HUDEP-2 (cell line): ENCODE data around the gene NT5DC4.
"Not testable (repeated sequence)": the region's sequence is repeated elsewhere in the genome, so short reads cannot be mapped to it uniquely, and the experiment has no call there.

Source experiments
- DNase-seq, 76 experiments: peaks; one replicate each; lab custom pipeline; 2025; ENCODE audit not compliant: unreplicated experiment in 76 of 76; lab: John Stamatoyannopoulos, UW

The NT5DC4 gene

GRCh38 chr2:112698834-112699515, 21.8 kb upstream of the NT5DC4 start:
- DNase-seq, result no peak

GRCh38 chr2:112699984-112700667, 20.7 kb upstream of the NT5DC4 start:
- DNase-seq, result no peak

GRCh38 chr2:112701052-112701451, 19.8 kb upstream of the NT5DC4 start:
- no peak for DNase-seq

GRCh38 chr2:112703684-112704083, 17.1 kb upstream of the NT5DC4 start:
- no peak for DNase-seq

- no peak for DNase-seq
Measured at GRCh38 chr2:112705575-112705974, 15.2 kb upstream of the NT5DC4 start.

- peak in 75 of 76 experiments; percentile 28 to 93 (median 80) for DNase-seq
Measured at GRCh38 chr2:112706170-112706664, 14.6 kb upstream of the NT5DC4 start.

GRCh38 chr2:112706947-112707346, 13.9 kb upstream of the NT5DC4 start:
- not testable (repeated sequence) for DNase-seq

GRCh38 chr2:112708968-112709367, 11.9 kb upstream of the NT5DC4 start:
- DNase-seq, result no peak

GRCh38 chr2:112709703-112710102, 11.1 kb upstream of the NT5DC4 start:
- no peak for DNase-seq

- DNase-seq, result peak in 45 of 76 experiments; percentile 5 to 67 (median 31)
Measured at GRCh38 chr2:112710956-112711750, 9.7 kb upstream of the NT5DC4 start.

- no peak for DNase-seq
Measured at GRCh38 chr2:112712465-112712864, 8.4 kb upstream of the NT5DC4 start.

GRCh38 chr2:112712903-112713584, 7.8 kb upstream of the NT5DC4 start:
- peak in 2 of 76 experiments; percentile 15 to 19 for DNase-seq

GRCh38 chr2:112713585-112713925, 7.3 kb upstream of the NT5DC4 start:
- no peak for DNase-seq

GRCh38 chr2:112713926-112714325, 6.9 kb upstream of the NT5DC4 start:
- DNase-seq, result no peak

GRCh38 chr2:112714331-112714730, 6.5 kb upstream of the NT5DC4 start:
- DNase-seq, result no peak

GRCh38 chr2:112714836-112715631, 5.8 kb upstream of the NT5DC4 start:
- DNase-seq, result no peak

GRCh38 chr2:112716094-112716493, 4.7 kb upstream of the NT5DC4 start:
- not testable (repeated sequence) for DNase-seq

GRCh38 chr2:112716826-112717352, 3.9 kb upstream of the NT5DC4 start:
- not testable (repeated sequence) for DNase-seq

GRCh38 chr2:112718863-112719370, 1.9 kb upstream of the NT5DC4 start:
- no peak for DNase-seq
